ENCODE measurements around the gene UGT1A1. TPM values are rescaled to one million over a fixed set of nuclear protein-coding genes. Genes with fewer than 3 reads are reported as not detected.

The UGT1A1 gene
- polyA plus RNA-seq, 2 of the 4 experiments (the other 2 are of a cell fraction) = 1.9 TPM

Other genes starting within 250 kb of the UGT1A1 start
- 57.0 and 65.3 TPM in 2 replicates for gene USP40, start 193.5 kb upstream of the UGT1A1 start, polyA plus RNA-seq (2011; rRNA removed)
- gene USP40, start 193.5 kb upstream of the UGT1A1 start, polyA plus RNA-seq (2017; fragmentation: RNase III; extraction: RNeasy Plus Mini Kit Qiagen cat#74134 plus additional on column Dnase treatment) = 22.9 to 24.6 TPM (median 24.5 TPM) in 3 replicates
- gene UGT1A8, start 142.6 kb upstream of the UGT1A1 start, polyA plus RNA-seq (2011; rRNA removed) = 0.12 and 0.22 TPM in 2 replicates
- gene UGT1A8, start 142.6 kb upstream of the UGT1A1 start, polyA plus RNA-seq (2017; fragmentation: RNase III; extraction: RNeasy Plus Mini Kit Qiagen cat#74134 plus additional on column Dnase treatment) = 0.05 to 0.25 TPM in 2 of 3 replicates, not detected in the other
- 0.10 and 0.12 TPM in 2 replicates for gene UGT1A10, start 123.8 kb upstream of the UGT1A1 start, polyA plus RNA-seq (2011; rRNA removed)
- not detected in 3 replicates for gene UGT1A10, start 123.8 kb upstream of the UGT1A1 start, polyA plus RNA-seq (2017; fragmentation: RNase III; extraction: RNeasy Plus Mini Kit Qiagen cat#74134 plus additional on column Dnase treatment)
- 10.6 and 11.0 TPM in 2 replicates for gene UGT1A9, start 88.4 kb upstream of the UGT1A1 start, polyA plus RNA-seq (2011; rRNA removed)
- 10.3 to 13.1 TPM (median 11.8 TPM) in 3 replicates for gene UGT1A9, start 88.4 kb upstream of the UGT1A1 start, polyA plus RNA-seq (2017; fragmentation: RNase III; extraction: RNeasy Plus Mini Kit Qiagen cat#74134 plus additional on column Dnase treatment)
- gene UGT1A7, start 78.4 kb upstream of the UGT1A1 start, polyA plus RNA-seq (2011; rRNA removed) = 8.9 and 10.0 TPM in 2 replicates
- gene UGT1A7, start 78.4 kb upstream of the UGT1A1 start, polyA plus RNA-seq (2017; fragmentation: RNase III; extraction: RNeasy Plus Mini Kit Qiagen cat#74134 plus additional on column Dnase treatment) = 6.9 to 9.8 TPM (median 9.3 TPM) in 3 replicates
- gene UGT1A6, start 67.4 kb upstream of the UGT1A1 start, polyA plus RNA-seq (2011; rRNA removed) = 3.5 and 5.5 TPM in 2 replicates
- 2.0 to 2.9 TPM (median 2.5 TPM) in 3 replicates for gene UGT1A6, start 67.4 kb upstream of the UGT1A1 start, polyA plus RNA-seq (2017; fragmentation: RNase III; extraction: RNeasy Plus Mini Kit Qiagen cat#74134 plus additional on column Dnase treatment)
- gene UGT1A5, start 47.4 kb upstream of the UGT1A1 start, polyA plus RNA-seq (2011; rRNA removed) = 0.05 TPM in 1 of 2 replicates, not detected in the other
- 0.12 TPM in 1 of 3 replicates, not detected in the others for gene UGT1A5, start 47.4 kb upstream of the UGT1A1 start, polyA plus RNA-seq (2017; fragmentation: RNase III; extraction: RNeasy Plus Mini Kit Qiagen cat#74134 plus additional on column Dnase treatment)
- 0.09 and 0.13 TPM in 2 replicates for gene UGT1A4, start 41.5 kb upstream of the UGT1A1 start, polyA plus RNA-seq (2011; rRNA removed)
- gene UGT1A4, start 41.5 kb upstream of the UGT1A1 start, polyA plus RNA-seq (2017; fragmentation: RNase III; extraction: RNeasy Plus Mini Kit Qiagen cat#74134 plus additional on column Dnase treatment) = 0.05 to 0.14 TPM (median 0.12 TPM) in 3 replicates
- gene UGT1A3, start 31.2 kb upstream of the UGT1A1 start, polyA plus RNA-seq (2011; rRNA removed) = 0.39 and 0.49 TPM in 2 replicates
- gene UGT1A3, start 31.2 kb upstream of the UGT1A1 start, polyA plus RNA-seq (2017; fragmentation: RNase III; extraction: RNeasy Plus Mini Kit Qiagen cat#74134 plus additional on column Dnase treatment) = 0.08 to 0.23 TPM (median 0.17 TPM) in 3 replicates
- 0.63 and 0.71 TPM in 2 replicates for gene MROH2A, start 18.1 kb downstream of the UGT1A1 start, polyA plus RNA-seq (2011; rRNA removed)
- 0.04 to 0.28 TPM (median 0.10 TPM) in 3 replicates for gene MROH2A, start 18.1 kb downstream of the UGT1A1 start, polyA plus RNA-seq (2017; fragmentation: RNase III; extraction: RNeasy Plus Mini Kit Qiagen cat#74134 plus additional on column Dnase treatment)
- gene HJURP, start 94.3 kb downstream of the UGT1A1 start, polyA plus RNA-seq (2011; rRNA removed) = 111 and 119 TPM in 2 replicates
- gene HJURP, start 94.3 kb downstream of the UGT1A1 start, polyA plus RNA-seq (2017; fragmentation: RNase III; extraction: RNeasy Plus Mini Kit Qiagen cat#74134 plus additional on column Dnase treatment) = 102 to 109 TPM (median 103 TPM) in 3 replicates
- gene TRPM8, start 157.1 kb downstream of the UGT1A1 start, polyA plus RNA-seq (2011; rRNA removed) = 0.90 and 0.97 TPM in 2 replicates
- 0.09 to 0.25 TPM (median 0.24 TPM) in 3 replicates for gene TRPM8, start 157.1 kb downstream of the UGT1A1 start, polyA plus RNA-seq (2017; fragmentation: RNase III; extraction: RNeasy Plus Mini Kit Qiagen cat#74134 plus additional on column Dnase treatment)

Measured in A549 (cell line).